SU-DHL-6 (cell line): Measurements from ENCODE around the gene OASL.

ENCODE experiments used
- H2AFZ ChIP-seq: fragments of 200-600 bp; sonication (generic); 2 replicates; pipeline ENCODE4 v1.6.1; 2014; ENCODE audit warnings: low read depth, mild to moderate bottlenecking, moderate library complexity, mixed read lengths, antibody characterized with exemption, low read length; ENCODE audit not compliant: severe bottlenecking
- H3F3A ChIP-seq: fragments of 200-600 bp; shearing (Covaris generic); 2 replicates; pipeline ENCODE4 v1.6.0; 2016; ENCODE audit warnings: antibody characterized with exemption, mild to moderate bottlenecking; ENCODE audit not compliant: insufficient read depth
- H3K27ac ChIP-seq: fragments of 200-600 bp; sonication (generic); 2 replicates; pipeline ENCODE4 v1.5.1; 2016; ENCODE audit warnings: low read depth, mild to moderate bottlenecking, low read length, moderate library complexity, mixed read lengths
- H3K27me3 ChIP-seq: fragments of 200-600 bp; sonication (generic), shearing (Covaris generic); 2 replicates; pipeline ENCODE4 v1.6.0; 2014; ENCODE audit warnings: mild to moderate bottlenecking, low read length
- H3K36me3 ChIP-seq: fragments of 200-600 bp; sonication (generic); 2 replicates; pipeline ENCODE4 v1.6.1; 2014; ENCODE audit warnings: mild to moderate bottlenecking, low read length, mixed read lengths
- H3K4me2 ChIP-seq: fragments of 300-600, 200-600 bp; shearing (Covaris generic), sonication (generic); 2 replicates; pipeline ENCODE4 v1.6.0; 2014; ENCODE audit warnings: low read length, low read depth, mild to moderate bottlenecking; ENCODE audit not compliant: poor library complexity, severe bottlenecking
- H3K4me3 ChIP-seq: fragments of 200-600 bp; sonication (generic); 2 replicates; pipeline ENCODE4 v1.5.1; 2014; ENCODE audit warnings: antibody characterized with exemption, low read length, mild to moderate bottlenecking, mixed read lengths; ENCODE audit not compliant: insufficient read depth, poor library complexity, severe bottlenecking
- H3K79me2 ChIP-seq: fragments of 200-600 bp; sonication (generic); 2 replicates; pipeline ENCODE4 v1.6.1; 2014; ENCODE audit warnings: mild to moderate bottlenecking, low read length, moderate library complexity; ENCODE audit not compliant: insufficient read depth
- H3K9ac ChIP-seq: fragments of 200-600 bp; sonication (generic); 2 replicates; pipeline ENCODE4 v1.7.0; 2014; ENCODE audit warnings: mild to moderate bottlenecking, low read length
- H3K9me2 ChIP-seq: fragments of 200-600 bp; sonication (generic); replicated peaks from 2 replicates; pipeline ENCODE4 v1.6.1; 2014; ENCODE audit warnings: low read length; ENCODE audit not compliant: insufficient read depth
- H3K9me3 ChIP-seq: fragments of 200-600 bp; sonication (generic); 2 replicates; pipeline ENCODE4 v1.6.1; 2014; ENCODE audit warnings: low read length, mixed read lengths; ENCODE audit not compliant: insufficient read depth
- H4K20me1 ChIP-seq: fragments of 200-600 bp; sonication (generic); 2 replicates; pipeline ENCODE4 v1.6.1; 2014; ENCODE audit warnings: low read depth, mild to moderate bottlenecking, antibody characterized with exemption, low read length, moderate library complexity, mixed read lengths
- CTCF ChIP-seq: fragments of 200-600 bp; sonication (generic); IDR thresholded peaks from one replicate; pipeline ENCODE4 v1.5.1; 2017; ENCODE audit warnings: antibody characterized with exemption, mild to moderate bottlenecking, low read length, moderate library complexity; ENCODE audit not compliant: insufficient read depth, poor library complexity, severe bottlenecking
- EZH2phosphoT487 ChIP-seq: fragments of 200-600 bp; sonication (generic), shearing (Covaris generic); conservative IDR thresholded peaks from 2 replicates; pipeline ENCODE4 v1.6.1; 2018; ENCODE audit warnings: mild to moderate bottlenecking, antibody characterized with exemption, low read length, moderate library complexity, mixed read lengths

The OASL gene

GRCh38 chr12:120996133-120996746 lies 42.8 kb downstream of the OASL start:
- no peak overlapping the region for H2AFZ ChIP-seq
- H3K79me2 ChIP-seq = no peaks in the 10 kb centered on the region
- no peak overlapping the region for H3K9ac ChIP-seq
- TF ChIP-seq EZH2phosphoT487 = no peak
- TF ChIP-seq CTCF = no peak
- H3K4me2 ChIP-seq = no peak overlapping the region
- H3F3A ChIP-seq = no peaks in the 10 kb centered on the region
- no peaks in the 10 kb centered on the region for H3K27me3 ChIP-seq
- H3K36me3 ChIP-seq = no peaks in the 10 kb centered on the region
- no peaks in the 10 kb centered on the region for H3K9me2 ChIP-seq
- H3K9me3 ChIP-seq = no peaks in the 10 kb centered on the region
- H4K20me1 ChIP-seq = no peaks in the 10 kb centered on the region
- no peak overlapping the region for H3K4me3 ChIP-seq
- no peak overlapping the region for H3K27ac ChIP-seq

- TF ChIP-seq EZH2phosphoT487 (no peak), CTCF (no peak)
- Histone ChIP-seq H3F3A (no peaks in the 10 kb centered on the region), H3K9me2 (no peaks in the 10 kb centered on the region), H3K4me2 (no peak overlapping the region), H3K79me2 (no peaks in the 10 kb centered on the region), H3K4me3 (no peak overlapping the region), H3K9ac (no peak overlapping the region), H3K36me3 (no peaks in the 10 kb centered on the region), H3K27me3 (no peaks in the 10 kb centered on the region), H2AFZ (no peak overlapping the region), H4K20me1 (no peaks in the 10 kb centered on the region), H3K27ac (no peak overlapping the region), H3K9me3 (no peaks in the 10 kb centered on the region)
Observed at GRCh38 chr12:120994589-120995337, 44.3 kb downstream of the OASL start.

- Histone ChIP-seq H3K27me3 (no peaks in the 10 kb centered on the region), H3K4me3 (no peak overlapping the region), H3K4me2 (no peak overlapping the region), H3K9ac (no peak overlapping the region), H3F3A (no peaks in the 10 kb centered on the region), H2AFZ (no peak overlapping the region), H3K36me3 (no peaks in the 10 kb centered on the region), H3K9me2 (no peaks in the 10 kb centered on the region), H3K27ac (no peak overlapping the region), H3K9me3 (no peaks in the 10 kb centered on the region), H4K20me1 (no peaks in the 10 kb centered on the region), H3K79me2 (no peaks in the 10 kb centered on the region)
- TF ChIP-seq CTCF (no peak), EZH2phosphoT487 (no peak)
Observed at GRCh38 chr12:120994059-120994458, 45.0 kb downstream of the OASL start.
